ENCODE measurements around the gene JADE3.

Gene JADE3

DNA sequence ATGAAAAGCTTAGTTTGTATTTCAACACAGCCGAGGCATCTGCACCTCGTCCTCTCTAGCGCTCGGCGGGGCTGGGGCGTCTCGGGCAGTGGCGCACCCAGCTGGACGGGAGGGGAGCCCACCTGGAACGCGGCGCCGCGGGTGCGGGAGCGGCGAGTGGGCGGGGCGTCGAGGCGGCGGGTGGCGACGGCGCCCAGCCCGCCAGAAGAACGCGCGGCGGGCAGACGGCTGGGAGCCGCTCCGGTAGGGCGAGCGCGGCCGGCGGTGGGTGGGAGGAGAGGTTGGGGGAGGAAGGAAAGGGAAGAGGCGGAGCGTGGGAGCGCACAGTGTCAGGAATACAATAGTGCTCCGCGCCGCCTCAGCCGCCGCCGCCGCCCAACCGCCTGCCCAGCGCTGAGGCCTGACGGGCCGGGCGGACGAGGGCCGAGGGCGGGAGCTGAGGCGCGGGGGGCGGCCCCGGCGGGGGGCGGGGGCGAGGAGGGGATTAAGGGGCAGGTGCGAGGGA lies at the start of gene JADE3:
Gene JADE3, plus strand, starts transcription at position 324 of the 505 bp plus-strand sequence. CDS start 72,474 bp downstream, outside the sequence.
- no peak for TF ChIP-seq CTCF (IDR thresholded peaks at IDR 0.05; ENCODE audit: low read depth, low read length, missing control alignments)
- peak within 1 kb of the TSS; percentile 51 for H3K4me3 ChIP-seq (ENCODE audit: low read depth, low read length)
- no peak for DNase-seq (ENCODE audit: low read depth)

- no peak for DNase-seq (ENCODE audit: low read depth)
- H3K4me3 ChIP-seq (ENCODE audit: low read depth, low read length), result no peak overlapping the region
- no peak for TF ChIP-seq CTCF (IDR thresholded peaks at IDR 0.05; ENCODE audit: low read depth, low read length, missing control alignments)
These were observed 49.1 kb upstream of the JADE3 start for GRCh38 chrX:46863072-46863471.

GRCh38 chrX:46864606-46865005 lies 47.6 kb upstream of the JADE3 start:
- no peak overlapping the region for H3K4me3 ChIP-seq (ENCODE audit: low read depth, low read length)
- TF ChIP-seq CTCF (IDR thresholded peaks at IDR 0.05; ENCODE audit: low read depth, low read length, missing control alignments), result no peak
- no peak for DNase-seq (ENCODE audit: low read depth)

- H3K4me3 ChIP-seq (ENCODE audit: low read depth, low read length), result no peak overlapping the region
- no peak for DNase-seq (ENCODE audit: low read depth)
- no peak for TF ChIP-seq CTCF (IDR thresholded peaks at IDR 0.05; ENCODE audit: low read depth, low read length, missing control alignments)
These were observed 46.9 kb upstream of the JADE3 start for GRCh38 chrX:46865281-46865680.

- no peak overlapping the region for H3K4me3 ChIP-seq (ENCODE audit: low read depth, low read length)
- TF ChIP-seq CTCF (IDR thresholded peaks at IDR 0.05; ENCODE audit: low read depth, low read length, missing control alignments), result no peak
- no peak for DNase-seq (ENCODE audit: low read depth)
These were observed 45.5 kb upstream of the JADE3 start for GRCh38 chrX:46866726-46867125.

- no peak for TF ChIP-seq CTCF (IDR thresholded peaks at IDR 0.05; ENCODE audit: low read depth, low read length, missing control alignments)
- no peak for DNase-seq (ENCODE audit: low read depth)
- H3K4me3 ChIP-seq (ENCODE audit: low read depth, low read length), result no peak overlapping the region
These were observed 38.5 kb upstream of the JADE3 start for GRCh38 chrX:46873746-46874145.

- TF ChIP-seq CTCF (IDR thresholded peaks at IDR 0.05; ENCODE audit: low read depth, low read length, missing control alignments), result no peak
- no peak overlapping the region for H3K4me3 ChIP-seq (ENCODE audit: low read depth, low read length)
- DNase-seq (ENCODE audit: low read depth), result no peak
These were observed 35.3 kb upstream of the JADE3 start for GRCh38 chrX:46876901-46877300.

All from GM12864 (cell line).